Globus pallidus (tissue), 1 donor: ENCODE data around the gene MYRIP.

ENCODE experiments used
- DNase-seq: peaks from one replicate; pipeline ENCODE4 v3.0.0-alpha.2; 2015; ENCODE audit warnings: low spot score

Gene MYRIP

DNA sequence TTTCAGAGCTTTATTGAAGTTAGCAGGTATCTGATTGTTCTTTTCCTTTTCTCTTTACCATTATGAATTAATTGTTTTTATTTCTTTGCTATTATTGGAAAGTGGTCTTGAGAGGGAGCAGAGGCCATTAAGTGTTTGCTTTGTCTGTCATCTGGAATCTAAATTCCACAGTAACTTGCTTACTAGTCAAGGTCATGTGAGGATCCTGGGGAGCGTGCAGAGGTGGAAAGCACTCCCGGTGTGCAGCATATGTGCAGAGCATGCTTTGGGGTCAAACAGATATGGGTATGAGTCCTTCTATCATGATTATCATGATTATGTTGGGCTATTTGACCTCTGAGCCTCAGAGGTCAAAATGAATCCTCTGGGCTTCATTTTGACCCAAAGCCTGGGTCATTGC lies 96.4 kb downstream of the MYRIP start:
- DNase-seq, result no peak

DNA sequence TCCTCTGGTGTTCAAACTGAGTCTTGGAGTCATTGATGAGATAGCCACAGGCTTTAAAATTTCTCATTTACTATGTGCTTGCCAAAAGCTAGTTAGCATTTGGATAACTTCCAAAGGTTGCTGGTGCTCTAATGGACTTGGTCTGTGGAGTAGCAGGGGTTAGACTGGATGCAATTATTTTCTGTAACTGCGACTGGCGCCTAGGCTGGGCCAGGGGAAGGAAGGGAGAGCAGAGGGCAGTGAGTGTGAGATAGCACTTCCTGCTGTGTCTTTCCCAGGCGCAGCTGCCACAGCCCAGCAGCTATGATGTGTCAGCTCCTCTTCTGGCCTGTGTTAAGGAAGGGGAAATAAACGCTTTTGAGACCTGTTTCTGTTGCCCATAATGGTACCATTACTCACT lies 98.6 kb downstream of the MYRIP start:
- no peak for DNase-seq

DNA sequence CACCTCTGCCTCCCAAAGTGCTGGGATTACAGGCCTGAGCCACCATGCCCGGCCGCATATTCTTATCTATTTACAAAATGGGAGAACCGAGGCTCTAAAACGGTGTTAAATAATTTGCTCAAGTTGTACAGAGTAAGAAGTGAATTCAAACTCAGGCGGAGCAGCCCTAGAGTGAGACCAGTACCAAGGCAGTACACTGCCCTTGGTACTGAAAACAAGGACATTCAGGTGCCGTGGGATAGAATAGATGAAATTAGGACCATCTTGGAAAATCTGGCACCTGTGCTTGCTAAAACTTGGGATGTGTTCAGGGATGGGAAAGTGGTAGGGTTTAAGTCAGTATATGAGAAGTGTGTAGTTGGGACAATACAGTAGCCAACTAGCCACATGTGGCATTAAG lies 100.7 kb downstream of the MYRIP start:
- no peak for DNase-seq

DNA sequence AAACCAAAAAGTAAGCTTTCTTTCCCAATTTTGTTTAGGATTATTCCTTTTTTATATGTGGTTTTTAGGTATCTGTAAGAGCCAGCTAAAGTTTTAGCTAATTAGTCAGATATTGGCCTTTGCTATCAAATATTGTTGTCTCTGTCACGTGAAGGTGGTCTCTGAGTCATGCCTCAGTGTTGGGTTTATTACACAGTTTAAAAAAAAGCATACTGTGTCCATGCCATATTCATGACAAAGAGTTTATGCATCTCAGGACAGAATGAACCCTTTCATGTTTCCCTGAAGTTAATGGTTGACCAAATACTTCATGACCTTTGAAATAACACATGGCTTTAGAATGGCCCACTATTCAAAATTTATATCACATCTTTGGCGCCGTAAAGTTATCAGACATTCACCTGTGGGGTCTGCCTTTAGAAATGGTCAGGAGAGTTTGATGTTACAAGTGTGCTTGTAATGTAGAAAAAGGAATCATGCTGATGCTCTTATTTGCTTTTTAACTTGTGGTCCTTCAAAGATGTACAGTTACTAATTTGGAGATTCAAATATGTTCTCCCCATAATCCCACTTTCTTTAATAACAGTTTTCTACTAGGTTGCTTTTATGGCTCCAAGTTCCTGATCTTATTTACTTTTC lies 101.5 kb downstream of the MYRIP start:
- DNase-seq, result no peak

DNA sequence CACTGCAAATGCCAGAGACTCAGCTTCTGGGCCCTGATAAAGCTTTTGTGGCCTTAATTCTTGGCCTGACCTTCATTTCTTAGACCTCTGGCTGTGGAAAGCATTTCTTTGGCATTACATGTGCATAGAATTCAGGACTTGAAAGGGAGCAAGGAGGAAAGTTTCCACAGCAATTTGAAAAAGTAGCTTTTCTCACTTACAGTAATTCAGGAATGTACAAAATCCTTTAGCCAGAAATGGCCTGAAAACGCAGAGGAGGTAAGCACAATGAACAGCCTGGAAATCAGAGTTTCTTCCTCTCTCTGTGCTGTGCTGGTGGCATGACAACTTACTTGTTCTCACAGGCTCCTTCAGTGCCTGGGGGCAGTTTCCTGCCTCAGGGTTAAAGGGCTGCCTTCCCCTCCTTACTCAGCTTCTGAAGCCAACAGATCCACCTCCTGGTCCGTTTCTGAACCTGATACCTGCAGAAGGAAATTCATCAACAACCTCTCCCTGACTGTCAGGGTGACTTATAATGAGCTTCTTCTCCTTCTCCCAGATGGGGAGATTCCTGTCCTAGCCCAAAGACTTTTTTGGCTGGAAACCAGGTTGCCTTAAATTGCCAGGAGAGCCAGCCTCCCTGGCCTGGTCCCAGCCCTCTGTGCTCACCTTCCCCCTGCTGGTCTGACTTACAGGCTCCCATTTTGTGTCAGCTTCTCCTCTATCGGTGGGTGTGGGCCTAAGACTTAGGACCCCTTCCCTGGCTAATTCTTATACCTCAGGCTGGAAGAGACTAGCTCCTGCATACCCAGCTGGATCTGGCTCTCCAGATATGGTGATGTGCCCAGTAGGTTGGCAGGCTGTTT lies 102.3 kb downstream of the MYRIP start:
- no peak for DNase-seq

DNA sequence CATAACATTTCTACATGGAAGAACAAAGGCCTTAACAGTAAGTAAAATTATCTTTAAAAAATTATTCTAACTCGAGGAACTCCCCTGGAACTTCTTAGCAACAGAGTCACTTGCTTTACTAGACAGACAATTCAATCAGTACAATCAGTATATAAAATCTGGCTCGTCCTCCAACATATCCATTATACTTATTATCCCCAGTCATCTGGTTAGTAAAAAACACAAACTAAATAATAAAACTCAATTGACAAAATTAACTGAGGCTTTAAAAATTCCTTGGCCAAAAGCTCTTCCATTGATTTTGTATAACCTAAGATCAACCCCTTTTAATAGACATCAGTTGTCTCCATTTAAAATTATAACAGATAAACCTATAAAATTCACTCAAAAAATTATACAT lies 105.6 kb downstream of the MYRIP start:
- DNase-seq, result no peak

DNA sequence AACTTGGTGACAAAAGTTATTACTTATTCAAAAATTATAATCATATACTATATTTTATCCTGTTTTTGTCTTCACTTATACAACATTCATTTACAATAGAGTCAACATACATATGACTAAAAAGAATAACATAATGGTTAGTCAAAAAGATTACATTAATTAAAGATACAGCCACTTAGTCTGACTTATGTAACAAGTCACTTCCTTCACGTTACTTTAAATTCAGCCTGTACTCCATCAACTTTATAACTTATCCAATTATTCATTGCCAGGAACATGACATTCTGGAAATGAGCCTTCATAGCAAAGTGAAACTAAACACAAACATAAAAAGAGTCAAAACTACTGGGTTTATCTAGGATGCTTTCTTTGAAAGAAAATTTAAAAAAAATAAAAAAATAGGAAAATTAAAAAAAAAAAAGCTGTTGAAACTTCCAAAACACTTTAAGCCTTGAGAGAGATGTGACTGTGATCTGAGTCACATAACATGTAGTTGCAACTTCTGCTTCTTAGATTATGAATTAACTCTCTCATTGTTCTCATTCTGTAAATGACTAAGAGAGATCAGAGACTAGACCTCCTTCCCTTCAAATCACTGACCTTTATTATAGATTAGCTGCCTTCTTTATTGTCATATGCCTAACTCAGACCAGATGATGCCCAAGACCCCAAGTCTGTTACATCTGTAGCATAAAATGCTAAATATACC lies 107.8 kb downstream of the MYRIP start:
- no peak for DNase-seq

DNA sequence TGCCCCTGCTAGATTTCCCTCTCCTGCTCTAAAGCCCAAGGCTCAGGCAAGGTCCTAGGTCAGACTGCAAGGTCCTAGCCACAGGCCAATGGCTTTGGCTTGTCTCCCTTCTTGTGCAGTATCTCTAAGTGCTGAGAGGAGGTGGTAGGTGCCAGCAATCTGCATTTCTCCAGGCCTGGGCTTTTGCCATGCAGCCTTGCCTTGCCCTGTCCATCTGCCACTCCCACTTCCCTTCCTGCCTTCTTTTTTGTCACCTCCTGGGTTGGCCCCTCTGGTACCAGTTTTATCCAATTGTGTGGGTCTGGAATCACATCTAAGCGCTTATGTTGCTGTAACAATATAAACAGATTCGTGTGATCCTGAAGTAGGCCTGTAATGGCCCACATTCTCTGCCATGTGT lies 109.9 kb downstream of the MYRIP start:
- no peak for DNase-seq

DNA sequence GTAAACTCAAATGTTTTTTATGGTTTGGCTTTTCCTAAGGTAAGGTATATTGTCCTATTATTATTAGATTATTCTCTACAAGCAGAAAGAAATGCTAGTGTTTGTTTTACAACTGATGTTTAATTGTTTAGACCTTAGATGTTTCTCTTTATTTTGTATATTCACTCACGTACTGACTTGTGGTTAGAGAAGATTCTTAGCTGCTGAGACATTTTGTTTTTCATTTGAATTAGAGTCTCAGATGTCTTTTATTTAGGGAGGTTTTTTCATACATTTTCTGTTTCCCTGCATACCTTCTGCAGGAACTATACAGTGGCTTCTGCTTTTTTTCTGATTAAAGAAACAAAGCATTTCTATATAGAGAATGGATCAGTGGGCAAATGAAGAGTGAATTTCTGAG lies 110.9 kb downstream of the MYRIP start:
- no peak for DNase-seq

DNA sequence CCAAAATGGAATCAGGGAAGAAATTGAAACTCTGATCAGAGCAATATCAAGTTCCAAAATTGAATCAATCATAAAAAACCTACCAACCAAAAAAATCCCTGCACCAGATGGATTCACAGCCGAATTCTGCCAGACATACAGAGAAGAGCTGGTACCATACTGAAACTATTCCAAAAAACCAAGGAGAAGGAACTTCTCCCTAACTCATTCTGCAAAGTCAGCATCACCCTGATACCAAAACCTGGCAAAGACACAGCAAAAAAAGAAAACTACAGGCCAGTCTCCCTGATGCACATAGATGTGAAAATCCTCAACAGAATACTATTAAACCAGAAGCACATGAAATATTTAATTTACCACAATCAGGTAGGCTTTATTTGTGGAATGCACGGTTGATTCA lies 118.1 kb downstream of the MYRIP start:
- DNase-seq, result no peak

DNA sequence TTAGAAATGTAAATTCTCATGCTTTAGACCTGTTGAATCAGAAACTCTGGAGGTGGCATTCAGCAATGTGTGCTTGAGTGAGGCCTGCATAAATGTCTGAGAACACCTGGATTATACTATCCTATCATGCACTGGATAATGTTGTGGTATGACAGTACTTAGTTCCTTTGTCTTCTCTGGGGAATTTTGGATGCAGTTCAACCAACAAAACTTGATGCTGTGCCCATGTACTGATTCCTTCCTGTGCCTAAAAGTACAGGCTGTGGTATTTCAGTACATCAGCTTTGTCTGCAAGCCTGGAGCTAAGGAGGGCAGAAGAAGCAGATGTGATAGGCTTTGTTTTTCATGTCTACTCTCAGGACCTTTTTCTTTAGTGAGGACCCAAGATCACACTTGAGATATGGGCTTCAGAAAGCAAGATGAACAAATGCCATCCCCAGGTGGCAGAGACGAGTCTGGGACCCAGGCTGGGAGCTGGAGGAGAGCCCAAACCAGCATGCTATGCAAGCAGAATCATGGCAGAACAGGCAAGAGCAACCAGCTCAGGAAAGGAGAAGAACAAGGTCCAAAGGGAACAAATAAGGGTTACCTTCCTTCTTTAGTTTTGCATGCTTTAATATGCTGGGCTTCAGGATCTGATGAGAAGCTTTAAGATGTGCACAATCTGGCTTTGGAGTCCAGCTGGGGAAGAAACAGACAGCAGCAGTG lies 124.7 kb downstream of the MYRIP start:
- DNase-seq, result no peak

DNA sequence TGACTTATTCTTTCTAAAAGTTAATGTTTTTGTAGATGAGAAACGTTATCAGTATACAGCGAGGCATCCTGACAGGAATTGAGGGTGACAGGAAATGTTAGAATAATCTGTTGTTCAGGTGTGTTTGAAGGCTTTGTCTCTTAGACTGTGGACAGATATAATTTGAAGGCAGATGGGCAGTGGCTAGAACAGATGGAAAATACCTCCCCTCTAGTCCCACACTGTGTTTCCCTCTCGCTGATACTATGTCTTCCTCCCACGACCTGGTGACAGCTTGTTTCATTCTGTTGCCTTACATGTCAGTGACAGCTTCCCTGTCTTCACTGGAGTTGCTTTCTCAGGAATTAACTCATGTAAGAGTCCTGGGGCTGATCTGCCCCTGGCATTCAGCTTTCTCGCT lies 125.3 kb downstream of the MYRIP start:
- DNase-seq, result no peak

DNA sequence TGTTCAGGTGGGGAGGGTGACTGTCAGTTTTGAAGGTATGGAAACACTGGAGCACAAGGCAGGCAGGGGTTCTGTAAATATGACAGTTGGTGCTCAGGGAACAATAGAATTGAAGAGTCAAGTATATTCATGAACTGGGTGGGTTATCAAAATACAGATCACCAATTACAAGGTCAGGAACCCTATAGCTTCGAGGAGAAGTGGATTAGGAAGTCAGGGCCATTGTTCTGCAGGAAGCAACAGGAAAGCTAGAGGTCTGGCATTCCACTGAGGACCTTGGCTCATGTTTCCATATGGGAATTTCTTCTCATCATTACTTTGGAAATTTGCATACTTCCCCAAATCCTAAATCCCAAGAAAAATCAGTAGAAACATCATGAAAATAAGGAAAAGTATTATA lies 125.9 kb downstream of the MYRIP start:
- DNase-seq, result no peak

DNA sequence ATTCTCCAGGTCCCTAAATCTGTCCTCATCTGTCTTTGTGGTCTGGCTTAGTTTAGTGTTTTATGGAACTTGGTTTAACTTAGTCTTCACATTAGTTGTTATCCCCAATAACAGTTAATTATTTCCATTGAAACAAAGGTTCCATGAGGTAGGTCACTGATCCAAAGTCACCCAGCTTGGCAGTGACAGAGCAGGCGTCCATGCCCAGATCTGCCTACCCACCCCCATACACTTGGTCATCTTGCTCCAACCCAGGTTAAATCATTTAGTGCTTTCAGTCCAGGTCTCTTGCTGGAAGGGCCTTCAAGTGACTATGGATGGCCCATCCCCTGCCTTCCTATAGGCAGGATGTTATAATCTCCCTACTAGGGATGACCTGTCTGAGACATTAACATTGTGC lies 127.4 kb downstream of the MYRIP start:
- DNase-seq, result no peak

DNA sequence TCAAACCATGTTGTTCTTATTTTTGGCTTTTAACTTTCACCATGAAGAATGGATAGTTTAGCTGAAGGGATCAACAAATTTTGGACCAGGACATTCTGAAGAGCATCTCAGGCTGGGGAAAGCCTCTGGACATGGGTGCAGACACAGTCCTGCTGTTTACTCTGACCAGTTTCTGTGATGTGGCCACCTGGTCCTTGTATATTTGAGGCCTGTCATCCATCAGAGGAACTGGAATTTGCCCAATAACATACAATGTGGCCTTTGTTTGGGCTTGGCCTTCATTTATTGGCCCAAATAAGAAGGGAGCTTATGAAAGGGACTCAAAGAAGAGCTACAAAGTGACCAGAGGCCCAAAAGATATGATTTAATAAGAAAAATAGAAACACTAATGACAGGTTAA lies 127.9 kb downstream of the MYRIP start:
- DNase-seq, result peak; percentile 94

DNA sequence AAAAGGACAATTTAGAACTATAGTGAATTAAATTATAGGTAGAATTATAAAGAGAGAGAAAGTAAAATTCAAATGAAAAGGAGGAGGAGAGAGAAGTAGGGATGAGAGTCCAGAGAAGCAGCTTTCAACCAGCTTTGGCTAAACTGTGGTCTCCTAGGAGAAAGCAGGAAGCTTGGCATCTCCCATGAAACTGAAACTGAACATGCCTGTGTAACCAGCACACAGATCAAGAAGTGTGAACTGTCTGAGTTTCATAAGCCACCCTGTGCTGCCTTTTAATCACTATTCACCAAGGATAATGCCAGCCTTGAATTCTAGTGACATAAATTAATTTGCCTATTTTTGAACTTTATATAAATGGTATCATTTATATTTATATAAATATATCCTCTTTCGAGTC lies 128.5 kb downstream of the MYRIP start:
- no peak for DNase-seq

DNA sequence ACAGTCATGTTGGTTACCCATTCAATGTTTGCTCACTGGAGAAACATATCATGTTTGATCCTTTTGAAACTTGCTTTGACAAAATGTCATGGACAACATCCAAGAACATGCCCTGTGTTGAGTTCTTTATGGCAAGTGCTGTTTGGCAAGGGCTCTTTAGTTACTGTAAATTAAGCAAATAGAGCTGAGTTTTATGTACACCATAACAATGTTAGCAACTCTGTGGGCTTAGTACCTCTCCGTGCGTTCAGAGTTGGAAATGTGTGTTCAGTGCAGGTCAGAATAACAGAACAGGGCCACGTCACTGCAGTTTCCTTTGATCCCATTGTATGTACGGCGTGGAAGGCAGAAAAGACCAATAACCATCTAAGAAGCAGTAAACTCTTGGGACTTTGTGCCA lies 132.5 kb downstream of the MYRIP start:
- DNase-seq, result no peak

DNA sequence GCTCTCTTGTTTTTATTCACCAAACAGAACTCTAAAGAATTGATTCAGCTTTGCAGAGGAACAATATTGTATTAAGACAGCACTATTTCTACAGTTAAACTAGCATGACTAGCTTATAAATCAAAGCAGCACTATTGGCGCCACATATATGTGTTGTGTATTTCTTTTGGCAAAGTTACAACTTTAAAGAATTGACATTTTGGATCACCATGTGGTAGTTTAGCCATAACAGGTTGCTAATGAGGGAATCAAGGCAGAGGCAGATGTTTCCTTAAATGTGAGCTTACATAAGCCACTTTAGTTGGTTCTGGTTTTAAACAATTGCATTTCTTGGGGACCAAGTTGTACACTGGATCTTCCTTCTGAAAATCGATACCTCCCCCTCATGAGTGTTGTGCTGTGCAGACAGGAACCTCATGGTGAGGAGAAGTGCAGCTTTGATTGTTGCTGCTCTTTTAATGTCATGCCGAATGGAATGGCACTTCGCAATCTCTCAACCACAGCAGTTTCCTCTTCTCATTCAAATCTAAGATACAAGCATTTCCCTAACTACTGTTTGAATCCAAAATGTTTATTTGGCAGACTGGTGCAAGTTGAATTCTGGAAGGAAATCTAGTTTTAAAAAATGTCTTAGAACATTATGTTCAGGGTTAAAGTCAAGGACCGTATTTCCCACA lies 151.2 kb downstream of the MYRIP start:
- DNase-seq, result peak; percentile 5

DNA sequence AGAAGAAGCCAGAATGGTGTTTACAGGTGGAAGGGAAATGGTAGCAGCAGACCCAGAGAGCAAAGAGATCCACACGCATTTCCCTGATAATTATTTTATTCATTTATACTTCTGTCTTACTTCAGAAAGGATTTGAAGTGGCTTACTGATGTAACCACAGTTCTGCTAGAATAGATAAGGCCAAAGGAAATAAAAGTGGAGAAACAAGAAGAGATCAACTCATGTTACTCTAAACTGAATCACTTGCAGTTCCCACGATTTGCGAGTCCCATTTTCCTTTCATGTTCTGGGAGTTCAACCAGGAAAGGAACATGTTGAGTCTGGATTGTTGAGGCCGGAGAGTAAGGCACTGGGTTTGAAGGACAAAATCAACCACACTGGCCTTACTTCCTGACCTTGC lies 151.8 kb downstream of the MYRIP start:
- DNase-seq, result no peak

DNA sequence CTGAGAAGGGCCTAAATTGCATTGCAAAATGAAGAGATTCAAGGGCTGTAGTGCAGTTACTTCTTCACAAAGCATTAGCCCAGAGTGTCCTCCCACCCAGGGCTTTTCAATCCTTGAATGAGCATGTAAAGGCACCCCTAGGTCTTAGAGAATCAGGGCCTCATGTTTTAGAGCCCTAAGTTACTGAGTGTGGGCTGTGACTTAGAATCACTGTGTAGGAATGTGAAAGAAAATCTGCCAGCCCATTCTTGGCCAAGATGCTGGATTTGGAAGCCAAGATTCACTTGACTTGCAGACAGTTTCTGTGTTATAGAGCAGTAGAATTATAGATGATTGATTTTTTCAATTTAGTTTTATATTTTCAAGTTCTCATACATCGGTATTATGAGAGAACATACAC lies 153.2 kb downstream of the MYRIP start:
- DNase-seq, result no peak

DNA sequence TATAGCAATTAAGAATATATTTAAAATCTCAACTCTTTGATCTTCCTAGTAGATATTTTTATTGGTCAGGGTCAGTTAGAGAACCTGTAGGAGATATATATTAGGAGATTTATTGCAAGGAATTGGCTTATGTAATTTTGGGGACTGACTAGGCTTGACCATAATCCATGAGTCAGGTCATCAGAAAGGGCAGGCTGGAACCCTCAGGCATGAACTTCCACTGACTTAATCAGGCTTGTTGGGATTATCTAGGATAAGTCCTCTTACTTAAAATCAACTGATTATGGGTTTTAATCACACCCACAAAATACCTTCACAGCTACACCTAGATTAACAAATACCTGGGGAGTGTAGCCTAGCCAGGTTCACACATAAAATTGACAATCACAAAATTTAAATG lies 156.1 kb downstream of the MYRIP start:
- DNase-seq, result no peak

DNA sequence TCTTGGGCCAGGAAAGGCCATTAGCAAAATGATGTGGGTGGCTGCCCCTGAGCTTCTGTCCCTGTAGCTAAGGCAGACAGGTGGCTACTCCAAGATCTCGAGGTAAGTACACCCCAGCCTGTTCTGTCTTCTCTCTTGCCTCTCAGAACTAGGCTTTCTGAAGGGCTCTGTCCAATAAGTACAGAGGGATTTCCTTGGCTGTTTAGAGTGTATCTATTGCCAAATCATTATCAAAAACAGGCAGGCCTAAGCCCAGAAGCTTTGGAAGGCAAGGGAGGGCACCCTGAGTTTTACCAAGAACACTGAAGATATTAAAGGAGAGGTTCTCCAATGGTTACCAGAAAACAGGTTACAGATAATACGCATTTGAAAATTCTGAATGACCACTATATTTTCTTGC lies 156.6 kb downstream of the MYRIP start:
- no peak for DNase-seq
